A673 (cell line): Measurements from ENCODE around the gene GSG1L. TPM values are rescaled to one million over a fixed set of nuclear protein-coding genes. Genes with fewer than 3 reads are reported as not detected.

ENCODE experiments used
- BruUV-seq: library from RNA; stranded (reverse); fragments of 400-500 nt; replicated peaks from 2 replicates; lab custom pipeline; 2021; lab: Mats Ljungman, UMichigan
- CTCF ChIA-PET: fragments of 300-600 bp; sonication (Branson Sonifier 250); formaldehyde crosslinking; loops from one replicate; lab custom pipeline; 2022; ENCODE audit warnings: antibody characterized with exemption; lab: Charles Lee
- POLR2A ChIA-PET: fragments of 300-600 bp; sonication (Branson Sonifier 250); formaldehyde crosslinking; loops from one replicate; lab custom pipeline; 2022; ENCODE audit warnings: antibody characterized with exemption; ENCODE audit not compliant: low non-redundant PET; lab: Charles Lee
- DNase-seq: peaks from one replicate; pipeline ENCODE4 v3.0.0-alpha.2; 2015; ENCODE audit warnings: low spot score
- H3K27ac ChIP-seq: fragments of 200-600 bp; sonication (generic); 2 replicates; pipeline ENCODE4 v1.5.1; 2016; ENCODE audit warnings: mixed run types, low read depth, mild to moderate bottlenecking, mixed read lengths, antibody characterized with exemption, low read length; ENCODE audit not compliant: poor library complexity, severe bottlenecking
- H3K27me3 ChIP-seq: fragments of 200-600 bp; sonication (generic); replicated peaks from 2 replicates; pipeline ENCODE4 v1.6.1; 2017; ENCODE audit warnings: mixed run types, low read depth, mild to moderate bottlenecking, mixed read lengths, antibody characterized with exemption, low read length; ENCODE audit not compliant: insufficient read depth, poor library complexity
- H3K36me3 ChIP-seq: fragments of 200-600 bp; sonication (generic); 2 replicates; pipeline ENCODE4 v1.6.1; 2016; ENCODE audit warnings: mixed run types, mild to moderate bottlenecking, mixed read lengths, antibody characterized with exemption, low read length; ENCODE audit not compliant: insufficient read depth, poor library complexity, severe bottlenecking
- H3K4me1 ChIP-seq: fragments of 200-600 bp; sonication (generic); 2 replicates; pipeline ENCODE4 v1.6.1; 2017; ENCODE audit warnings: mixed run types, mild to moderate bottlenecking, mixed read lengths, antibody characterized with exemption, low read length; ENCODE audit not compliant: insufficient read depth, poor library complexity, severe bottlenecking
- H3K4me3 ChIP-seq: fragments of 200-600 bp; sonication (generic); 2 replicates; pipeline ENCODE4 v1.5.1; 2016; ENCODE audit warnings: low read depth, mixed run types, mild to moderate bottlenecking, mixed read lengths, low read length; ENCODE audit not compliant: poor library complexity, severe bottlenecking
- H3K9me3 ChIP-seq: fragments of 200-600 bp; sonication (generic); 2 replicates; pipeline ENCODE4 v1.6.1; 2016; ENCODE audit warnings: mixed run types, low read depth, mild to moderate bottlenecking, mixed read lengths, antibody characterized with exemption, low read length; ENCODE audit not compliant: poor library complexity, severe bottlenecking
- CTCF ChIP-seq: fragments of 300-800, 200-600 bp; sonication (generic); conservative IDR thresholded peaks from 2 replicates; pipeline ENCODE4 v1.5.1; 2017; ENCODE audit warnings: low read depth, mild to moderate bottlenecking, antibody characterized with exemption, low read length, moderate library complexity, mixed read lengths
- EZH2 ChIP-seq: fragments of 200-600 bp; sonication (generic); IDR thresholded peaks from 2 replicates; pipeline ENCODE4 v1.6.1; 2017; ENCODE audit warnings: borderline replicate concordance, low read depth, mild to moderate bottlenecking, mixed read lengths, antibody characterized with exemption, low read length; ENCODE audit not compliant: poor library complexity, severe bottlenecking
- intact Hi-C: fragments of 100-400 bp; cut with micrococcal nuclease; formaldehyde crosslinking; loops from one replicate; pipeline ENCODE4 v1.10.0; 2022; ENCODE audit not compliant: unreplicated experiment
- total RNA-seq: library from RNA; stranded (reverse); gene quantifications from 2 replicates; pipeline ENCODE4 v1.2.3, GENCODE V29; 2021

The GSG1L gene
- total RNA-seq, 1 experiment from 2014 or later: not detected

GRCh38 chr16:28062847-28063521 lies 530 bp downstream of the GSG1L start:
- peaks cover 62% of the 10 kb centered on the region for H3K27me3 ChIP-seq
- no peaks in the 10 kb centered on the region for H3K9me3 ChIP-seq
- H3K4me1 ChIP-seq: no peaks in the 10 kb centered on the region
- TF ChIP-seq EZH2: no peak
- no peak for TF ChIP-seq CTCF
- DNase-seq: peak; percentile 26
- no TSS peak for BruUV-seq
- H3K36me3 ChIP-seq: no peaks in the 10 kb centered on the region
- H3K4me3 ChIP-seq: peak overlapping the region; percentile 33
- intact Hi-C loops: no loop called here
- no peak overlapping the region for H3K27ac ChIP-seq
- ChIA-PET POLR2A (no interaction called here), CTCF (interaction anchor here (0.5 to 0.6 kb wide), 2 partner anchors 423 to 749 kb away, joined by 3 to 4 read pairs; no protein-coding TSS in a partner anchor)

GRCh38 chr16:28062261-28062846 lies 1.2 kb downstream of the GSG1L start:
- BruUV-seq: no TSS peak
- no peak for DNase-seq
- intact Hi-C loops: no loop called here
- H3K9me3 ChIP-seq: no peaks in the 10 kb centered on the region
- H3K27me3 ChIP-seq: peaks cover 62% of the 10 kb centered on the region
- H3K4me1 ChIP-seq: no peaks in the 10 kb centered on the region
- H3K36me3 ChIP-seq: no peaks in the 10 kb centered on the region
- ChIA-PET POLR2A (no interaction called here), CTCF (interaction anchor here (0.5 to 0.9 kb wide), 3 partner anchors 8 to 423 kb away, joined by 3 to 23 read pairs (median 4); no protein-coding TSS in a partner anchor)
- peak overlapping the region; percentile 33 for H3K4me3 ChIP-seq
- no peak overlapping the region for H3K27ac ChIP-seq
- TF ChIP-seq CTCF: no peak
- no peak for TF ChIP-seq EZH2

GRCh38 chr16:28061352-28062101 lies 2.0 kb downstream of the GSG1L start:
- CTCF ChIA-PET: interaction anchor here (0.5 to 0.9 kb wide), 2 partner anchors 9 to 14 kb away, joined by 4 to 23 read pairs; no protein-coding TSS in a partner anchor
- DNase-seq: no peak
- POLR2A ChIA-PET: no interaction called here
- intact Hi-C loops: no loop called here
- H3K4me3 ChIP-seq: no peak overlapping the region
- no peaks in the 10 kb centered on the region for H3K36me3 ChIP-seq
- H3K4me1 ChIP-seq: no peaks in the 10 kb centered on the region
- peaks cover 62% of the 10 kb centered on the region for H3K27me3 ChIP-seq
- H3K27ac ChIP-seq: no peak overlapping the region
- H3K9me3 ChIP-seq: no peaks in the 10 kb centered on the region
- TF ChIP-seq EZH2: no peak
- no peak for TF ChIP-seq CTCF
- BruUV-seq: no TSS peak
